Tibial artery (tissue), 4 donors: ENCODE data around the gene COL24A1.
A peak's percentile ranks its signal among the peaks of the same experiment; 100 is the strongest.

ENCODE experiments used
- DNase-seq, 2 donors: peaks; one replicate each; pipeline ENCODE4 v3.0.0-alpha.2; 2019
- H3K27ac ChIP-seq, 2 donors: fragments of 200-600 bp; sonication (generic) in 1 of 2; 1 replicate in 1 of 2; 2 replicates in 1 of 2; pipeline ENCODE4 v1.5.1; 2018 to 2019; ENCODE audit warnings: mild to moderate bottlenecking in 1 of 2
- H3K27me3 ChIP-seq, 2 donors: fragments of 200-600 bp; sonication (generic) in 1 of 2; one replicate each; pipeline versions ENCODE4 v1.5.1 to v1.6.0; 2016 to 2019
- H3K36me3 ChIP-seq, 3 donors: fragments of 200-600 bp; sonication (generic) in 2 of 3; one replicate each; pipeline ENCODE4 v1.5.1; 2016 to 2019; ENCODE audit warnings: mild to moderate bottlenecking in 2 of 3
- H3K4me1 ChIP-seq, 4 donors: fragments of 200-600 bp; sonication (generic) in 2 of 4; 1 replicate in 3 of 4; 2 replicates in 1 of 4; pipeline ENCODE4 v1.5.1; 2016 to 2019
- H3K4me3 ChIP-seq, 2 donors: fragments of 200-600 bp; sonication (generic) in 1 of 2; 1 replicate in 1 of 2; 2 replicates in 1 of 2; pipeline ENCODE4 v1.5.1; 2018 to 2019; ENCODE audit warnings: mild to moderate bottlenecking in 2 of 2
- H3K9me3 ChIP-seq, 3 donors: fragments of 200-600 bp; sonication (generic) in 1 of 3; one replicate each; pipeline ENCODE4 v1.5.1; 2016 to 2019
- intact Hi-C: fragments of 100-400 bp; cut with DNase I; formaldehyde crosslinking; loops from one replicate; pipeline ENCODE4 v1.15.0; 2023; ENCODE audit warnings: low total_unique reads
- TF ChIP-seq, protein P1 (sequence below), 2 experiments: fragments of 200-600 bp in 1 of 2; fragments of 450-650 bp in 1 of 2; IDR thresholded peaks; one replicate each; pipeline ENCODE4 v1.5.1; 2017 to 2019; ENCODE audit warnings: antibody characterized with exemption in 2 of 2, mild to moderate bottlenecking in 1 of 2, moderate library complexity in 1 of 2

Gene COL24A1

DNA sequence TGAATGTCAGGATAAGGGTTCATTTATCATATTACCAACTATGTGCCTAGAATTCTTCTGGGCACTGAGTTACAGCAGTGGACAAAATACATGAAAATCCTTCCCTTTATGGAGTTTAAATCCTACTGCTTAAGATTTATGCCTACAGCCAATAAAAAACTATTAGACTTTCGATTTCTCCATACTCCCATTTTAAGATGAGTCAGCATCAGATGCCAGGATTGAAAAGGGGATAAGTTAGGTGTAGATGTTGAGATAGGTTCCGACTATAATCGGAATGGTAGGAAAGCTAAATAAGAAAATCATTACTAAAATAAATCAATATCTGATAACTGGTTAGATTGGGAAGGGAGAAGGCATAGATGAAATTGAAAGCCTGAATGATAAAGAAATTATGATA lies 3.2 kb upstream of the COL24A1 start:
- Histone ChIP-seq H3K36me3 (no peaks in the 10 kb centered on the region), H3K27ac (no peak overlapping the region), H3K9me3 (no peaks in the 10 kb centered on the region), H3K4me1 (peaks cover 0 to 23% (median 18%) of the 10 kb centered on the region in 4 donors), H3K27me3 (peaks cover 0 to 12% of the 10 kb centered on the region in 2 donors), H3K4me3 (no peak overlapping the region)
- TF ChIP-seq, protein P1, sequence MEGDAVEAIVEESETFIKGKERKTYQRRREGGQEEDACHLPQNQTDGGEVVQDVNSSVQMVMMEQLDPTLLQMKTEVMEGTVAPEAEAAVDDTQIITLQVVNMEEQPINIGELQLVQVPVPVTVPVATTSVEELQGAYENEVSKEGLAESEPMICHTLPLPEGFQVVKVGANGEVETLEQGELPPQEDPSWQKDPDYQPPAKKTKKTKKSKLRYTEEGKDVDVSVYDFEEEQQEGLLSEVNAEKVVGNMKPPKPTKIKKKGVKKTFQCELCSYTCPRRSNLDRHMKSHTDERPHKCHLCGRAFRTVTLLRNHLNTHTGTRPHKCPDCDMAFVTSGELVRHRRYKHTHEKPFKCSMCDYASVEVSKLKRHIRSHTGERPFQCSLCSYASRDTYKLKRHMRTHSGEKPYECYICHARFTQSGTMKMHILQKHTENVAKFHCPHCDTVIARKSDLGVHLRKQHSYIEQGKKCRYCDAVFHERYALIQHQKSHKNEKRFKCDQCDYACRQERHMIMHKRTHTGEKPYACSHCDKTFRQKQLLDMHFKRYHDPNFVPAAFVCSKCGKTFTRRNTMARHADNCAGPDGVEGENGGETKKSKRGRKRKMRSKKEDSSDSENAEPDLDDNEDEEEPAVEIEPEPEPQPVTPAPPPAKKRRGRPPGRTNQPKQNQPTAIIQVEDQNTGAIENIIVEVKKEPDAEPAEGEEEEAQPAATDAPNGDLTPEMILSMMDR (IDR thresholded peaks at IDR 0.05), result no peak
- DNase-seq, result no peak
- intact Hi-C loops, result no loop called here

DNA sequence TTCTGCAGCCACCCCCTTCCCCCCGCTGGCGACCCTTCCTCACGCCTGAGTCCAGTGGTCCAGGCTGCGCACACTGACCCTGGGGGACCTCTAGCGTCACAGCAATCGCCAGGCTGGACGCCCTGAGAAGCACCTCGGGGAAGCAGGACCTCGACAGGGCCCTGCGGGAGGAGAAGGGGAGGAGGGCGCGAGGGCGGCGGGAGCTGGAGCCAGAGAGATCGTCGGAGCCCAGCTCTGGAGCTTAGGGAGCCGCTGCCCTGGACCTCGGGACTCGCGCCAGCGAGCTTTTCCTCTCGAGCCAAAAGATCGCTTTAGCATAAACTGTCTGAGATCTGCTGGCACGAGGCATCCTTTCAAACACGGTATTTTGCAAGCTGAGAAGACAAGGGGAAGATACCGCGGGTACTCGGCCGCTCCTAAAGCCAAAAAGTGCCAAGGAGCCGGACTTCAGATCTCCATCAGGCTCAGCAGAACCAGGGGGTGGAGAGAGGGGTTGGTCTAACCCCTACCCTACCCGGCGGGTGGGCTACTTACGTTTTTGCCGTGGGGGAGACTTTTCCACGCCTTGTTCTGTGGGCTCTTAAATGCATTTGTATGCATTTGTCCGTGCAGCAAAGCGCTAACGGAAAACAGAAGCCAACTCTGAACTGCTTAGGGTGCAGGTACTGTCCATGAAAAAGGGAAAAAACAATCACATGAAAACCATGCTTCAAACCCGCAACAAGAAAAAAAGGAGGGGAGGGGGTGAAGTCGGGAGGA lies 586 bp downstream of the COL24A1 start:
- TF ChIP-seq, protein P1 (IDR thresholded peaks at IDR 0.05), result no peak
- no peaks in the 10 kb centered on the region for H3K36me3 ChIP-seq
- peaks cover 0 to 26% (median 20%) of the 10 kb centered on the region in 4 donors for H3K4me1 ChIP-seq
- DNase-seq, result no peak
- H3K9me3 ChIP-seq, result no peaks in the 10 kb centered on the region
- intact Hi-C loops, result no loop called here
- H3K27me3 ChIP-seq, result peaks cover 0 to 18% of the 10 kb centered on the region in 2 donors
- H3K27ac ChIP-seq, result no peak overlapping the region
- H3K4me3 ChIP-seq, result peak overlapping the region; percentile 40 to 49

DNA sequence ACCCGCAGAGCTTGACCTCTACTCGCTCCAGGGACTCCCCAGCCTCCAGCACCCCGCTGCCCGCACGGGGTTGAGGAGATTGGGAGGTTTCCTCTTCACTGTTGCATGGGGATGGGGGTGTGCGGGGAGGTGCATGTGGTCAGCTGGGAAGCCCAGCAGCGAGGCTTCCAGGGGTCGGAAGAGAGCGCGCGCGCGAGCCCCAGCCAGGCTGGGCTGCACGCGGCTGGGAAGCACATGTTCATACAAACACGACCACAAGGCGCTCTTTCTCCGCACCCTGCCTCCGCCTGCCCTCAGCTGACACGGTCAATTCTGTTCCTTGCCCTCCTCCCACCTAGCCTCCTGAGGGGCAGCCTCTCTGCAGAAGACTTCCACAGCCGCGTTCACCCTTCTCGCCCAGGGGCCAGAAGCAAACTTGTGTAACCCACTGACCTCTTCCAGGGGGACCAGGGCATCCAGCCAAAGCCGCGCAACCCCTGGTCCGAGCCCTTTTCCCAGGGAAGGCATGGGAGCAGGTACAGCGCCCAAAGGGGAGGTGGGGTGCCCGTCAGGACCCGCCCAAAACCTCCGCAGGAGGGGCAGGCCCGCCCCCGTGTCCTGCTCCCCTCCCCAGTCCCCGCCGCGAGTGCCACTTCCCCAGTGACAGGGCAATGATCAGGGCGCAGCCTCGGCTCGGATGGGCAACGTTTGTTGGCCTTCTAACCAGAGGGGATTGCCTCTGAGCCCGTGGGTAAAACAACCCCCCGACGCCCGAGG lies 1.3 kb downstream of the COL24A1 start:
- Histone ChIP-seq H3K27me3 (peaks cover 0 to 18% of the 10 kb centered on the region in 2 donors), H3K4me3 (peak overlapping the region; percentile 40 to 49)
- peak; percentile 22 to 61 for DNase-seq

DNA sequence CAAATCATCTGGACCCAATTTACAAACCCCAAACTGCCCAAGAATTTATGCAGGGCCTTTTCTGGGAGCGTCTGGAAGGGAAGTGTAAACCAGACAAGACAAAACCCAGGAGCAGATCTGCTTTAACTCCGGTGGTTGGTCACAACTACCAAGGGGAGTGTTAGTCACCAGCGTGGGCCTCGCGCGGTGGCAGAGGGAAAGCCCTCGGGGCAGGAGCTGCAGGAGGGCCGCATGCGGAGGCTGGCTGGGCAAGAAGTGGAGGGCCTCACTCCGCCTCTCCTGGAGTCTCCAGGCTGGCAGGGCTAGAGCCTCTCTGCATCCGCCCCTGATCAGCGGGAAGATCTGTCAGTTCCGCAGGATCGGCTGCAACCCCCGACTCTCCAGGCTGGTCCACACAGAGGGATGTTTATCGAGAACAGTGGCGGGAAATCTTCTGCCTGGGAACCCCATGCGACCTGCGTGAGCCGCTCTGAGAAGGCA lies 2.0 kb downstream of the COL24A1 start:
- peak in 1 of 2 donors; percentile 48 for DNase-seq
- intact Hi-C loops, result no loop called here
- Histone ChIP-seq H3K4me1 (peaks cover 0 to 26% (median 20%) of the 10 kb centered on the region in 4 donors), H3K4me3 (peak overlapping the region in 1 of 2 donors; percentile 49), H3K27ac (no peak overlapping the region), H3K27me3 (peaks cover 0 to 18% of the 10 kb centered on the region in 2 donors), H3K36me3 (no peaks in the 10 kb centered on the region), H3K9me3 (no peaks in the 10 kb centered on the region)
- TF ChIP-seq, protein P1 (IDR thresholded peaks at IDR 0.05), result no peak

More for the DNA sequence above, 1.3 kb downstream of the COL24A1 start:
- H3K36me3 ChIP-seq, result no peaks in the 10 kb centered on the region
- H3K4me1 ChIP-seq, result peaks cover 0 to 26% (median 20%) of the 10 kb centered on the region in 4 donors
- TF ChIP-seq, protein P1 (IDR thresholded peaks at IDR 0.05), result no peak
- intact Hi-C loops, result no loop called here
- no peaks in the 10 kb centered on the region for H3K9me3 ChIP-seq
- H3K27ac ChIP-seq, result no peak overlapping the region

DNA sequence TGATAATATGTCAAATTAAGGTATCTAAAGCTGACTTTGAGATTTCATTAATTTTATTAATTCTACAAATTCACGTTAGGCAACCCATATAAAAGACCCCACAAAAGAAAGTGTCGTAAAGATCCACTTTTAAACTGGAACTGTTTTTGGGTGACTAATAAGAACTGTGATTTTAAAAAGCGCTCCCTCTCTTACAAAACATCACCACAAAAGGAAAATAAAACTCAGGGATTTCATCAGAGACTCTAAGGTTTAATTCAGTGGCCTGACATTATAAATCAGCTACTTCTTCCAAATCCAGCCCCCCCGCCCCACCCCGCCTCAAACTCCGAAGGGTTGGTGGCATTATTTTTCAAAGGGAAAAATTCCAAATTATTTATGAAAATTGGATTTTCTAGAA lies 2.7 kb downstream of the COL24A1 start:
- TF ChIP-seq, protein P1 (IDR thresholded peaks at IDR 0.05), result no peak
- peaks cover 0 to 18% of the 10 kb centered on the region in 2 donors for H3K27me3 ChIP-seq
- no peaks in the 10 kb centered on the region for H3K9me3 ChIP-seq
- no peak for DNase-seq
- no peak overlapping the region for H3K4me3 ChIP-seq
- no peak overlapping the region for H3K27ac ChIP-seq
- no peaks in the 10 kb centered on the region for H3K36me3 ChIP-seq
- intact Hi-C loops, result no loop called here
- peaks cover 0 to 26% (median 20%) of the 10 kb centered on the region in 4 donors for H3K4me1 ChIP-seq
